Kidney epithelial cell (primary cell): ENCODE data around the gene IL1RAPL1. TPM values are rescaled to one million over a fixed set of nuclear protein-coding genes. Genes with fewer than 3 reads are reported as not detected.

Experiments
- DNase-seq: peaks from one replicate; pipeline ENCODE4 v3.0.0-alpha.2; 2010; ENCODE audit warnings: low read depth
- H3K27me3 ChIP-seq: 2 replicates; pipeline ENCODE4 v1.6.0; 2011; ENCODE audit warnings: low read length; ENCODE audit not compliant: control insufficient read depth, insufficient read depth
- H3K36me3 ChIP-seq: 2 replicates; pipeline ENCODE4 v1.5.1; 2011; ENCODE audit warnings: low read length; ENCODE audit not compliant: control insufficient read depth, insufficient read depth
- H3K4me3 ChIP-seq: 2 replicates; pipeline ENCODE4 v1.5.1; 2011; ENCODE audit warnings: low read depth, mild to moderate bottlenecking, control low read depth, low read length
- CTCF ChIP-seq: IDR thresholded peaks from 2 replicates; pipeline ENCODE4 v1.5.1; 2011; ENCODE audit warnings: mild to moderate bottlenecking, moderate library complexity, low read length, control low read depth, inconsistent platforms; ENCODE audit not compliant: insufficient read depth, poor library complexity, severe bottlenecking
- total RNA-seq: library from RNA; depleted of rRNA; stranded (reverse); fragments of >200 nt; gene quantifications from 2 replicates; pipeline ENCODE4 v1.2.3, GENCODE V29; 2015

IL1RAPL1 gene
- total RNA-seq, 1 donor from 2014 or later, result not detected

DNA sequence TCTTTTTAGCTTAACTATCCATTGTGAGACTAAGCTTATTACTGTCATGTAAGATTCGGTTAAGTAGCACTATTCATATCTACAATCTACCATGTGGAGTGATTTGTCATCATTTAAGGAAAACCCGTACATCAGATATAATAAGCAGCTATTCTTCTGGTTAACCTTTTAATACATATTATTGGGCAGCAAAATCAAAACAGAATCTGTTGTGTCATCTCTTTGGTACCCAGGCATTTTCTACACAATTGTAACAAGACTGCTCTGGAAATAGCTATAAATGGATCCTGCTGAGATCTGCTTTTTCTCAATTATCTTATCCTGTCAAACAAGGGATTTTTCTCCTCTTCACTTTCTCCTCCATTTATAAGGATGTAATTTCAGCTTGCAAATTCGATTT is 1106.7 kb downstream of the IL1RAPL1 start:
- Histone ChIP-seq H3K4me3 (no peak overlapping the region), H3K36me3 (no peaks in the 10 kb centered on the region), H3K27me3 (no peaks in the 10 kb centered on the region)
- TF ChIP-seq CTCF, result no peak
- no peak for DNase-seq

- Histone ChIP-seq H3K4me3 (no peak overlapping the region), H3K36me3 (no peaks in the 10 kb centered on the region), H3K27me3 (no peaks in the 10 kb centered on the region)
- no peak for DNase-seq
- TF ChIP-seq CTCF, result no peak
Measured at GRCh38 chrX:29699239-29699638, 1112.0 kb downstream of the IL1RAPL1 start.

GRCh38 chrX:29707088-29707487 is 1119.8 kb downstream of the IL1RAPL1 start:
- DNase-seq, result no peak
- H3K36me3 ChIP-seq, result no peaks in the 10 kb centered on the region
- no peak overlapping the region for H3K4me3 ChIP-seq
- H3K27me3 ChIP-seq, result no peaks in the 10 kb centered on the region
- no peak for TF ChIP-seq CTCF

DNA sequence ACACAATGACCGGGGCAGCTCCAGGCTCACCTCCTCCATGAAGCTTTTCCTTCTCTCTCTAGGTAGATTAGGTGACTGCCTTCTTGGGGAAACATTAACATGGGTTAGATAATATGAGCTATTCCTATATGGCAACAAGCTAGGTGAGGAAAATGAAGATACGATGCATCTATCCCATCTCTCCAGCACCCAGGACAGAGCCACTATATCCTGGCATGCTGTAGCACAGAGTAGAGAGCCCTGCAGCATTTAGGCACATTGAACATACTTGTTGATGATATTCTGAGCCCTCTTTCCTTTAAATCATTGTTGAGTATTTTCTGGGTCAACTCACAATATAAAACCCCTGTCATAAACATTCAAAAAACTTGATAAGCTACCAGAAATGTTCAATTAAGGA is 1133.9 kb downstream of the IL1RAPL1 start:
- no peaks in the 10 kb centered on the region for H3K27me3 ChIP-seq
- no peak for TF ChIP-seq CTCF
- no peak overlapping the region for H3K4me3 ChIP-seq
- DNase-seq, result no peak
- H3K36me3 ChIP-seq, result no peaks in the 10 kb centered on the region

DNA sequence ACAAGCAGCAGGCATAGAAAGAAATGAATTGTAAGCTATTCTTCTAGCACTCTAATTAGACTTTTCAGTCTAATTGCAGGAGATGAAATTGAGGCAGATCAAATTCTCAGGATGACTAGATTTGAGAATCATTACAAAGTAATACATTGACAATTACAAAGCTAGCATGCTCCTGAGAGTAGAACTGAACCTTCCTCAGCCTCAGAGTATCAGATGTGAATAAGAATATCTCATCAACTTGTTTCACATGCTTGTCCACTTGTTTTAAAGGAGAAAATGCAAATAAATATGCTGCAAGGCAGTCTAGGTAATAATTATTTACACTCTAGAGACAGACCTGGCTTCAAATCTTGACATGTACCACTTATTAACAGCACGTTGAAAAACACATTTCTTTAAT is 1137.1 kb downstream of the IL1RAPL1 start:
- no peak for DNase-seq
- no peak overlapping the region for H3K4me3 ChIP-seq
- H3K27me3 ChIP-seq, result no peaks in the 10 kb centered on the region
- no peaks in the 10 kb centered on the region for H3K36me3 ChIP-seq
- TF ChIP-seq CTCF, result no peak

- H3K27me3 ChIP-seq, result no peaks in the 10 kb centered on the region
- no peak for TF ChIP-seq CTCF
- DNase-seq, result no peak
Measured at GRCh38 chrX:29726811-29727210, 1139.6 kb downstream of the IL1RAPL1 start.

More at GRCh38 chrX:29726811-29727210, 1139.6 kb downstream of the IL1RAPL1 start:
- Histone ChIP-seq H3K4me3 (no peak overlapping the region), H3K36me3 (no peaks in the 10 kb centered on the region)
